Measurements from ENCODE around the gene PCDHGA7.

DNA sequence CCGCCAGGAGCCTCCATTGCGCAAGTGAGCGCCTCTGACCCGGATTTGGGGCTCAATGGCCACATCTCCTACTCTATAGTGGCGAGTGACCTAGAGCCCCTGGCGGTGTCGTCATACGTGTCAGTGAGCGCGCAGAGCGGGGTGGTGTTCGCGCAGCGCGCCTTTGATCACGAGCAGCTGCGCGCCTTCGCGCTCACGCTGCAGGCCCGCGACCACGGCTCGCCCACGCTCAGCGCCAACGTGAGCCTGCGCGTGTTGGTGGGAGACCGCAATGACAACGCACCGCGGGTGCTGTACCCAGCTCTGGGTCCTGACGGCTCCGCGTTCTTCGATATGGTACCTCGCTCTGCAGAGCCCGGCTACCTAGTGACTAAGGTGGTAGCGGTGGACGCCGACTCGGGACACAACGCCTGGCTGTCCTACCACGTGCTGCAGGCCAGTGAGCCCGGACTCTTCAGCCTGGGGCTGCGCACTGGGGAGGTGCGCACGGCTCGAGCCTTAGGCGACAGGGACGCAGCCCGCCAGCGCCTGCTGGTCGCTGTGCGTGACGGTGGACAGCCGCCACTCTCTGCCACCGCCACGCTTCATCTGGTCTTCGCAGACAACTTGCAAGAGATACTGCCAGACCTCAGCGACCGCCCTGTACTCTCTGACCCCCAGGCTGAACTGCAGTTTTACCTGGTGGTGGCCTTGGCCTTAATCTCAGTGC, 27.2 kb downstream of the PCDHGA7 start:
- TF ChIP-seq CTCF (IDR thresholded peaks at IDR 0.05) (no peak), POLR2A (IDR thresholded peaks at IDR 0.05) (no peak), EP300 (IDR thresholded peaks at IDR 0.05) (no peak)

All from tibial nerve (tissue), 4 donors.